CD4-positive, alpha-beta T cell treated with Interleukin-4 for 4 hours (primary cell): ENCODE results near the gene ARHGDIG.
A peak's percentile ranks its signal among the peaks of the same experiment; 100 is the strongest.
"Not testable (repeated sequence)": the region's sequence is repeated elsewhere in the genome, so short reads cannot be mapped to it uniquely, and the experiment has no call there.

Experiments used
- DNase-seq: peaks from one replicate; pipeline ENCODE4 v3.0.0-alpha.2; 2020

ARHGDIG gene

GRCh38 chr16:264440-264951 lies 15.9 kb upstream of the ARHGDIG start:
- DNase-seq = no peak

GRCh38 chr16:265002-265529 lies 15.3 kb upstream of the ARHGDIG start:
- DNase-seq = no peak

- no peak for DNase-seq
Measured at GRCh38 chr16:265711-266110, 14.7 kb upstream of the ARHGDIG start.

GRCh38 chr16:266258-267164 lies 13.9 kb upstream of the ARHGDIG start:
- no peak for DNase-seq

GRCh38 chr16:267562-267961 lies 12.8 kb upstream of the ARHGDIG start:
- DNase-seq = not testable (repeated sequence)

- no peak for DNase-seq
Measured at GRCh38 chr16:268141-269053, 12.0 kb upstream of the ARHGDIG start.

GRCh38 chr16:269061-269796 lies 11.2 kb upstream of the ARHGDIG start:
- no peak for DNase-seq

GRCh38 chr16:270381-271255 lies 9.8 kb upstream of the ARHGDIG start:
- no peak for DNase-seq

- no peak for DNase-seq
Measured at GRCh38 chr16:272633-273546, 7.5 kb upstream of the ARHGDIG start.

GRCh38 chr16:273547-274421 lies 6.6 kb upstream of the ARHGDIG start:
- DNase-seq = no peak

- DNase-seq = no peak
Measured at GRCh38 chr16:275041-275641, 5.2 kb upstream of the ARHGDIG start.

- no peak for DNase-seq
Measured at GRCh38 chr16:275786-276232, 4.6 kb upstream of the ARHGDIG start, which contains the start of gene RGS11. Gene RGS11 (minus strand): TSS chr16:275944. CDS start chr16:275911, 33 bp downstream.

GRCh38 chr16:276426-277077 lies 3.8 kb upstream of the ARHGDIG start:
- DNase-seq = no peak

- DNase-seq = peak; percentile 36
Measured at GRCh38 chr16:278863-279366, 1.5 kb upstream of the ARHGDIG start.

- DNase-seq = no peak
Measured at GRCh38 chr16:279531-279930, 860 bp upstream of the ARHGDIG start.

GRCh38 chr16:280005-280460 lies 358 bp upstream of the ARHGDIG start:
- no peak for DNase-seq

- no peak for DNase-seq
Measured at GRCh38 chr16:280991-281659, 734 bp downstream of the ARHGDIG start.
